ENCODE measurements around the gene CRACR2B. TPM values are rescaled to one million over a fixed set of nuclear protein-coding genes. Genes with fewer than 3 reads are reported as not detected.
A peak's percentile ranks its signal among the peaks of the same experiment; 100 is the strongest.

CRACR2B gene
- total RNA-seq, 6 experiments from 2014 or later: 0.63 to 2.2 (median 1.2) TPM

- no peak for DNase-seq
- peaks cover 34% of the 10 kb centered on the region for H3K4me1 Mint-ChIP-seq (ENCODE audit: low read depth)
- H3K9me3 Mint-ChIP-seq: 0 out of 2 replicates have a peak, but pooled peaks cover 8% of the 10 kb centered on the region
- H3K27ac Mint-ChIP-seq: peak overlapping the region; percentile 77
- H3K36me3 Mint-ChIP-seq (ENCODE audit: low read depth): peaks cover 21% of the 10 kb centered on the region
- peak overlapping the region; percentile 90 for H3K4me3 Mint-ChIP-seq
- peaks cover 46% of the 10 kb centered on the region for H3K27me3 Mint-ChIP-seq (ENCODE audit: insufficient read depth)
- TF ChIP-seq, protein P1, sequence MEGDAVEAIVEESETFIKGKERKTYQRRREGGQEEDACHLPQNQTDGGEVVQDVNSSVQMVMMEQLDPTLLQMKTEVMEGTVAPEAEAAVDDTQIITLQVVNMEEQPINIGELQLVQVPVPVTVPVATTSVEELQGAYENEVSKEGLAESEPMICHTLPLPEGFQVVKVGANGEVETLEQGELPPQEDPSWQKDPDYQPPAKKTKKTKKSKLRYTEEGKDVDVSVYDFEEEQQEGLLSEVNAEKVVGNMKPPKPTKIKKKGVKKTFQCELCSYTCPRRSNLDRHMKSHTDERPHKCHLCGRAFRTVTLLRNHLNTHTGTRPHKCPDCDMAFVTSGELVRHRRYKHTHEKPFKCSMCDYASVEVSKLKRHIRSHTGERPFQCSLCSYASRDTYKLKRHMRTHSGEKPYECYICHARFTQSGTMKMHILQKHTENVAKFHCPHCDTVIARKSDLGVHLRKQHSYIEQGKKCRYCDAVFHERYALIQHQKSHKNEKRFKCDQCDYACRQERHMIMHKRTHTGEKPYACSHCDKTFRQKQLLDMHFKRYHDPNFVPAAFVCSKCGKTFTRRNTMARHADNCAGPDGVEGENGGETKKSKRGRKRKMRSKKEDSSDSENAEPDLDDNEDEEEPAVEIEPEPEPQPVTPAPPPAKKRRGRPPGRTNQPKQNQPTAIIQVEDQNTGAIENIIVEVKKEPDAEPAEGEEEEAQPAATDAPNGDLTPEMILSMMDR (IDR thresholded peaks at IDR 0.05): peak; percentile 60; the same call in 1 of the 2 replicates
Measured at GRCh38 chr11:839875-840617, 12.3 kb downstream of the CRACR2B start.

DNA sequence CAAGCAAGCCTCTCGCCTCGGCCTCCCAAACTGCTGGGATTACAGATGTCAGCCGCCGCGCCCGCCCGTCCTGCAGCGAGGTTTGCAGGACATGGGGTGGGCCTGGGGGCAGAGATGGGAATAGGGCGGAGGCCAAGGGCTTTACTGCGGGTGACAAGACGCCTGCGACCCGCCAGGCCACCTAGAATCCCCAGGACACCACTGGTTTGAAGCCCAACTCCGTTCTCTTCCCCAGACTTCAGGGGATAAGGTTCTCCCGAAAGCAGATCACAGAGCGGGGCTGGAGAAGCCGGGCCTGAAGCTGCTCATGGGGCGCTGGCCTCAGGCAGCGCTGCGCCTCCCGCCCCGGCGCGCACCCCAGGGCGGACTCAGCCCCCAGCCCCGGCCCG is 14.3 kb downstream of the CRACR2B start:
- H3K27me3 Mint-ChIP-seq (ENCODE audit: insufficient read depth): peaks cover 45% of the 10 kb centered on the region
- DNase-seq: no peak
- H3K36me3 Mint-ChIP-seq (ENCODE audit: low read depth): peaks cover 21% of the 10 kb centered on the region
- H3K4me3 Mint-ChIP-seq: peak overlapping the region; percentile 90
- H3K4me1 Mint-ChIP-seq (ENCODE audit: low read depth): peaks cover 48% of the 10 kb centered on the region
- TF ChIP-seq, protein P1 (IDR thresholded peaks at IDR 0.05): no peak
- 0 out of 2 replicates have a peak, but pooled peaks cover 8% of the 10 kb centered on the region for H3K9me3 Mint-ChIP-seq
- H3K27ac Mint-ChIP-seq: peak overlapping the region; percentile 86

DNA sequence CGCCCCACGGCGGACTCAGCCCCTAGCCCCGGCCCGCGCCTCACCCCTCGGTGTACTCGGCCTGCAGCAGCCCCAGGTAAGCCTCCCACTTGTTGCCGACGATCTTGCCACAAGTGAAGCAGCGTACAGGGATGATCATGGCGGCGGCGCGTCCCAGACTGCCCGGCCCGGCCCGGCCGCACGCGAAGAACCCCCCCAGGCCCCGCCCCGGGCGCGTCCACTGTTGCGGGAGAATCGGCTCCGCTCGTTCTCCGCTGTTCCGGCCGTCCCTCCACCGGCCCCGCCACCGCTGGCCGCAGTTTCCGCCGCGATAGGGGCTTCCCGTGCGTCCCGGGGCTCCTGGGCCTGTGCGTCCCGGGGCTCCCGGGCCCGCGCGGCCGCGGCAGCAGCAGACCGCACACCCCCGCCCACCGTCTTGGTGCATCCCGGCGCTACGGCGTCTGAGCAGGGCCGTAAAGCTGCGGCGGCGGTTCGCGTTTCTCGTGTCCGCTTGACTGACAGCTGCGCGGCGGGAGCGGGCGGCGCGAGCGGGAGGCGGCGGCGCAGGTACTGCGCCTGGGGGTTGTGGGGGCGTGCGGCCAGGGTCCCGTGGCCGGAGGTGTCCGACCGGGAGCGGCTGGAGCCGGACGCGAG is 14.8 kb downstream of the CRACR2B start, which contains the start of the genes POLR2L and TSPAN4:
POLR2L (minus strand) TSS at position 160 of the 633 bp plus-strand sequence; CDS start at position 139, 21 bp downstream.
TSPAN4 (plus strand) TSS at position 483 of the 633 bp plus-strand sequence. CDS start 7,453 bp downstream, outside the sequence.
- Mint-ChIP-seq H3K27me3 (ENCODE audit: insufficient read depth) (peaks cover 45% of the 10 kb centered on the region), H3K4me1 (ENCODE audit: low read depth) (peaks cover 50% of the 10 kb centered on the region), H3K9me3 (0 out of 2 replicates have a peak, but pooled peaks cover 8% of the 10 kb centered on the region), H3K4me3 (peak within 1 kb of the TSS; percentile 90), H3K27ac (peak within 1 kb of the TSS; percentile 97), H3K36me3 (ENCODE audit: low read depth) (peaks cover 21% of the 10 kb centered on the region)
- TF ChIP-seq, protein P1 (IDR thresholded peaks at IDR 0.05): no peak
- peak; percentile 80 for DNase-seq

DNA sequence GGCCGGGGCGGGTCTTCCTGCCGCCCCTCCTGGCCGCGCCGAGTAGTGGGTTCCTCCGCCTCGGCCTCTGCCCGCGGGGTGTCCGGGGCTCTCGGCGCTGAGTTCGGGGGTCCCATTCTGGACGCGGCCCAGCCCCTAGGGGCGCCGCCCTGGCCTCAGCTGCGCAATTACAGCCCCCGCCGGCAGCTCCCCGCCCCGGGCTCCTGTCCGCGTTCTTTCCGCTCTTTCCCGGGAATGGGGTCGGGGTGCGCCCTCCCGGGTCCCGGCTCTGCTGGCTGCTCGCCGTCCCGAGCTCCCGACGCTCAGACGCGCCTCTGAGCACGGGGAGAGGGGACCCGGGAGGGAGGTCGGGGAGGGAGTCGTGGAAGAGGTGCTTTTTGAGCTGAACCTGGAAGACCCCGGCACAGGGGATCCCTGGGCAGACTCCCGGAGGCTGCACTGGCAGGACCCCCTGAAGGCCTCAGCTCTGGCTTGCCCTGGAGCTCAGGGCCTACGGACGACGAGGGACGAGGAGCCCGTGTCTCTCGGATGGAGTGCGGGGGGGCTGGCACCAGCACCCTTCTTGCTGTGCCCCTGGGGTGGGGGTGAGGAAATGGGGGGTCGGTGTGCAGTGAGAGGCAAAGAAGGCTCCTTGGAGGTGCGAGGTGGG is 15.5 kb downstream of the CRACR2B start:
- Mint-ChIP-seq H3K4me3 (peak overlapping the region; percentile 90), H3K36me3 (ENCODE audit: low read depth) (peaks cover 21% of the 10 kb centered on the region), H3K27me3 (ENCODE audit: insufficient read depth) (peaks cover 41% of the 10 kb centered on the region), H3K27ac (peak overlapping the region; percentile 97), H3K4me1 (ENCODE audit: low read depth) (peaks cover 50% of the 10 kb centered on the region), H3K9me3 (0 out of 2 replicates have a peak, but pooled peaks cover 8% of the 10 kb centered on the region)
- no peak for DNase-seq
- TF ChIP-seq, protein P1 (IDR thresholded peaks at IDR 0.05): peak; percentile 53

All from HFFc6 (cell line).